Uterus (tissue), 4 donors: ENCODE results near the gene RFC5. TPM values are rescaled to one million over a fixed set of nuclear protein-coding genes. Genes with fewer than 3 reads are reported as not detected.

Source experiments
- DNase-seq, 2 donors: peaks; one replicate each; pipeline ENCODE4 v3.0.0-alpha.2; 2019 to 2020
- H3K27ac ChIP-seq, 2 donors: fragments of 200-600 bp; sonication (generic); 1 replicate in 1 of 2; 2 replicates in 1 of 2; pipeline ENCODE4 v1.5.1; 2016 to 2018
- H3K27me3 ChIP-seq, 2 donors: fragments of 200-600 bp; sonication (generic); one replicate each; pipeline ENCODE4 v1.5.1; 2018 to 2019; ENCODE audit warnings: control low read depth in 1 of 2
- H3K36me3 ChIP-seq, 2 donors: fragments of 200-600 bp; sonication (generic); one replicate each; pipeline ENCODE4 v1.5.1; 2019; ENCODE audit warnings: control low read depth in 1 of 2
- H3K4me1 ChIP-seq, 2 donors: fragments of 200-600 bp; sonication (generic); one replicate each; pipeline ENCODE4 v1.5.1; 2018 to 2019; ENCODE audit warnings: control low read depth in 1 of 2
- H3K4me3 ChIP-seq, 2 donors: fragments of 200-600 bp; sonication (generic); 1 replicate in 1 of 2; 2 replicates in 1 of 2; pipeline ENCODE4 v1.5.1; 2018 to 2019; ENCODE audit warnings: mild to moderate bottlenecking in 1 of 2
- H3K9me3 ChIP-seq, 2 donors: fragments of 200-600 bp; sonication (generic); one replicate each; pipeline ENCODE4 v1.5.1; 2019; ENCODE audit warnings: control low read depth in 1 of 2
- CTCF ChIP-seq, 4 experiments: fragments of 200-600 bp in 2 of 4; fragments of 450-650 bp in 2 of 4; sonication (generic) in 2 of 4; IDR thresholded peaks; one replicate each; pipeline ENCODE4 v1.5.1; 2016 to 2019; ENCODE audit warnings: antibody characterized with exemption in 4 of 4, mild to moderate bottlenecking in 2 of 4, moderate library complexity in 1 of 4
- POLR2A ChIP-seq, 2 donors: fragments of 450-650 bp; IDR thresholded peaks; one replicate each; pipeline ENCODE4 v1.6.1; 2016; ENCODE audit warnings: antibody characterized with exemption in 2 of 2, mild to moderate bottlenecking in 1 of 2, moderate library complexity in 1 of 2
- intact Hi-C: fragments of 100-400 bp; cut with DNase I; formaldehyde crosslinking; loops from one replicate; pipeline ENCODE4 v1.15.1; 2023; ENCODE audit warnings: low total_unique reads
- total RNA-seq, 4 donors: library from RNA; depleted of rRNA in 3 of 4; stranded (reverse); fragments of >200 nt in 3 of 4; gene quantifications; one replicate each; pipeline versions ENCODE4 v1.1.0 to v1.2.4, GENCODE V29; 2014 to 2023
- donor health status: DM: yes; HTN: yes; CAD: no.

The RFC5 gene
- total RNA-seq, 4 donors from 2014 or later, result 4.6 to 24.7 (median 14.0) TPM

DNA sequence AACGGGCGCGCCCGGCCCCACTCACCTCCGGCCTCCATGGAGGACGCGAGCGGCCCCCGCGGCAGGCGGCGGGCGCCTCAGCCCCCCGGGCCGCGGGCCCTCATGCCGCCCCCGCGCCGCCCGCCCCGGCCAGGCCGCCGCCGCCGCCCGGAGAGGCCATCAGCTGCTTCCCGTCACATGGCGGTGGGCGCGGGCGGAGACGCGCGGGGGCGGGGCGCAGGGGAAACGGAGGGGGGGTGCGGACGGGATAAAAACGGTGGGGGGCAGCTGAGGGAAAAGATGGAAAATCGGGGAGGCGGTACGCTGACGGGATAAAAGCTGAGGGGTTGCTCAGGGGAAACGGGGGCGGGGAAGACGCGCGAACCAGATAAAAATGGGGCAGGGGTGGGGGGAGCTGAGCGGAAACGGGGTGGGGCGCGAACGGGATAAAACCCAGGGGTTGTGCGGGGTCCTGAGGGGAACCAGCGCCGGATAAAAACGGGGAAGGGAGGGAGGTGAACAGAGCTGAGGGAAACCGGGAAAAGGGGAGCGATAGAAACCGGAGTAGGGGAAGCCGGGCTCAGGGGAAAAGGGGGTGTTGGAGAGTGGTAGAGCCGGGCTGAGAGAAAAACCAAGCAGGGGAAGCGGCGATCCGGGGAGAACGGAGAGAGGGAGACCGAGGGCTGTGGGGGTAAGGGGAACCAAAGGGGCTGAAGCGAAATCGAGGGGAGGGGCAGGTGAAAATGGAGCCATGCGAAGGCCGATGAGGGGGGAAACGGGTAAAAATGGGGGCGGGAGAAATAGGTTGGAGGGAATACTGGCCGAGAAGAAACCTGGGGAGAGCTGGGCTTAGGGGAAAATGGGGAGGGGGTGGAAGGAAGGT, 44.7 kb downstream of the RFC5 start, which contains the start of gene WSB2:
Gene WSB2 (minus strand): TSS at position 169 of the 862 bp plus-strand sequence. CDS start 131 bp downstream, at position 38.
- intact Hi-C loops, result no loop called here
- peak; percentile 80 to 84 for DNase-seq
- TF ChIP-seq POLR2A (IDR thresholded peaks at IDR 0.05) (peak in 1 of 2 donors; percentile 6), CTCF (IDR thresholded peaks at IDR 0.05) (no peak)
- no peaks in the 10 kb centered on the region for H3K9me3 ChIP-seq
- H3K4me3 ChIP-seq, result peak within 1 kb of the TSS; percentile 82 to 96
- no peaks in the 10 kb centered on the region for H3K27me3 ChIP-seq
- no peaks in the 10 kb centered on the region for H3K4me1 ChIP-seq
- no peaks in the 10 kb centered on the region for H3K36me3 ChIP-seq
- H3K27ac ChIP-seq, result peak within 1 kb of the TSS; percentile 98 to 99

DNA sequence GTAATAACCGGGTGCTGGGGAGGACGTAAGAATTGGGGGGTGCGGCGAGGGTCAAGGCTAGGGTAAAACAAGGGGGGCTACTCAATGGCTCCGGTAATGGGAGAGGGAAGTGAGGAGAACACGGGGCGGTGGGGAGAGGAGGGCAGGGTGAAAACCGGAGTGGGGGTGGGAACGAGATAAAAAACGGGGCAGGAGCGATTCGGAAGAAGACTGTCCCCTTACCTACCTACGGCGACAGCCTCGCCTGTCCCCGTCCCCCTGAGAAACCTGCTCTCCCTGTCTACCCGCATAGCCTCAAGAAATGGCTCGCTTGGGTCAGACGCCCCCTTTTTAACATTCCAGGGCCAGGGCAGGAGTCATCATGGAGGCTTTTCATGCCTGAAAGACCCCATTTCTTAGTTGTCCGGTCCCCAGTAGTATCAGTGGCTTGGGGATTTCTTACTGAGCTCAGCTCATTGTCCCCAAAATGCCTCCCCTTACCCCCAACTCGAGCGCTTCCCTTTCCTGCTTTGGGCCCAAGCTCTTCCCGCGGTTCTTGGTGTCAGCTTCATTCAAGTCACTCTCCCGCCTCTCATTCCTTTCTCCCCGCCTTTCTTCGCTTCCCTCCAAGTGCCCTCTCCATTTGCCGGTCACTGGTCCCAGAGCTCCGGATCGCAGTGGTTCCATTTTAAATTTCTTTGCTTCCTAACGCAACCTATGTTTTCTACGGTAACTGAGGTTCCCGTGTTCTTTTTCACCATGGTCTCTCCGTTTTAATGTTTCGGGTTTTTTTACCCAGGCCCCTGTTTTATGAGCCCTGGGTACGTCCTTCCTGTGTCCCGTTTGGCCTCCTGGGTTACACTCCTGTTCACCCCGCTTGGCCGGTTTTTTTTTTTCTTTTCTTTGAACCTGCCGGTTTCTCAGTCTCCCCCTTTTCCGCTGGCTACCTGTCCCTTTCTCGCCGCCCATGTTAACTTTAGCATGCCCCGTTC, 45.7 kb downstream of the RFC5 start:
- peak; percentile 47 to 51 for DNase-seq
- intact Hi-C loops, result no loop called here
- H3K9me3 ChIP-seq, result no peaks in the 10 kb centered on the region
- no peaks in the 10 kb centered on the region for H3K27me3 ChIP-seq
- H3K4me1 ChIP-seq, result no peaks in the 10 kb centered on the region
- TF ChIP-seq POLR2A (IDR thresholded peaks at IDR 0.05) (no peak), CTCF (IDR thresholded peaks at IDR 0.05) (no peak)
- peak overlapping the region; percentile 82 to 96 for H3K4me3 ChIP-seq
- no peaks in the 10 kb centered on the region for H3K36me3 ChIP-seq
- peak overlapping the region; percentile 98 to 99 for H3K27ac ChIP-seq

GRCh38 chr12:118063576-118064391, 47.3 kb downstream of the RFC5 start:
- Histone ChIP-seq H3K36me3 (no peaks in the 10 kb centered on the region), H3K27ac (peak overlapping the region in 1 of 2 donors; percentile 99), H3K4me3 (no peak overlapping the region), H3K4me1 (no peaks in the 10 kb centered on the region), H3K27me3 (no peaks in the 10 kb centered on the region), H3K9me3 (no peaks in the 10 kb centered on the region)
- TF ChIP-seq POLR2A (IDR thresholded peaks at IDR 0.05) (no peak), CTCF (IDR thresholded peaks at IDR 0.05) (no peak)
- no peak for DNase-seq
- intact Hi-C loops, result no loop called here

- intact Hi-C loops, result no loop called here
- Histone ChIP-seq H3K4me3 (no peak overlapping the region), H3K27ac (no peak overlapping the region), H3K36me3 (no peaks in the 10 kb centered on the region), H3K27me3 (no peaks in the 10 kb centered on the region), H3K9me3 (no peaks in the 10 kb centered on the region), H3K4me1 (no peaks in the 10 kb centered on the region)
- TF ChIP-seq POLR2A (IDR thresholded peaks at IDR 0.05), result no peak
- TF ChIP-seq CTCF (IDR thresholded peaks at IDR 0.05), result no peak
- no peak for DNase-seq
Observed at GRCh38 chr12:118064608-118065007, 48.1 kb downstream of the RFC5 start.
